HepG2 (cell line): Measurements from ENCODE around the gene SAMD4A. TPM values are rescaled to one million over a fixed set of nuclear protein-coding genes. Genes with fewer than 3 reads are reported as not detected.

Experiments used
- DPF2 ChIP-seq: sonication (generic); formaldehyde crosslinking; IDR thresholded peaks from 2 replicates; pipeline ENCODE4 v1.4.0; 2020; ENCODE audit warnings: mild to moderate bottlenecking, low read depth, missing genetic modification reagents, borderline replicate concordance
- ELF4 ChIP-seq: sonication (generic); formaldehyde crosslinking; IDR thresholded peaks from 2 replicates; pipeline ENCODE4 v1.5.0; 2020; ENCODE audit warnings: missing genetic modification reagents, mild to moderate bottlenecking, moderate library complexity, borderline replicate concordance
- IRX3 ChIP-seq: sonication (generic); formaldehyde crosslinking; IDR thresholded peaks from 2 replicates; pipeline ENCODE4 v1.8.1; 2023; ENCODE audit warnings: mild to moderate bottlenecking, low read depth, missing genetic modification reagents, borderline replicate concordance
- JARID2 ChIP-seq: sonication (generic); formaldehyde crosslinking; IDR thresholded peaks from 2 replicates; pipeline ENCODE4 v1.8.1; 2023; ENCODE audit warnings: missing genetic modification reagents, inconsistent platforms; ENCODE audit not compliant: insufficient replicate concordance
- MAZ ChIP-seq, 2 experiments: sonication (generic) in 1 of 2; formaldehyde crosslinking in 1 of 2; IDR thresholded peaks; 2 replicates each; pipeline versions ENCODE4 v1.5.0 to v1.6.1; 2012 to 2020; ENCODE audit warnings: low read depth in 2 of 2, mild to moderate bottlenecking in 2 of 2, borderline replicate concordance in 1 of 2, improper control_type of control experiment in 1 of 2, low read length in 1 of 2, missing genetic modification reagents in 1 of 2, moderate library complexity in 1 of 2
- NBN ChIP-seq: fragments of 450-650 bp; conservative IDR thresholded peaks from 2 replicates; pipeline ENCODE4 v1.6.1; 2017
- PAX8 ChIP-seq: sonication (generic); formaldehyde crosslinking; IDR thresholded peaks from 2 replicates; pipeline ENCODE4 v1.8.0; 2022; ENCODE audit warnings: mild to moderate bottlenecking, missing genetic modification reagents, borderline replicate concordance
- PPARG ChIP-seq: conservative IDR thresholded peaks from 2 replicates; pipeline ENCODE4 v1.6.1; 2016; ENCODE audit warnings: missing biosample characterization, missing genetic modification reagents
- SUZ12 ChIP-seq: fragments of 150-350 bp; IDR thresholded peaks from 2 replicates; pipeline ENCODE4 v1.6.1; 2014; ENCODE audit warnings: low read depth, low read length
- TCF12 ChIP-seq, 2 experiments: fragments of 450-650 bp in 1 of 2; sonication (generic) in 1 of 2; formaldehyde crosslinking in 1 of 2; IDR thresholded peaks; 2 replicates each; pipeline versions ENCODE4 v1.6.1 to v1.8.0; 2017 to 2022; ENCODE audit warnings: antibody characterized with exemption in 1 of 2, mild to moderate bottlenecking in 1 of 2, missing genetic modification reagents in 1 of 2, moderate library complexity in 1 of 2
- ZNF570 ChIP-seq: sonication (generic); formaldehyde crosslinking; IDR thresholded peaks from 2 replicates; pipeline ENCODE4 v1.4.0; 2020; ENCODE audit warnings: mild to moderate bottlenecking, missing genetic modification reagents, borderline replicate concordance
- ZNF781 ChIP-seq: sonication (generic); formaldehyde crosslinking; IDR thresholded peaks from 2 replicates; pipeline ENCODE4 v1.5.1; 2020; ENCODE audit warnings: borderline replicate concordance, mild to moderate bottlenecking, missing genetic modification reagents; ENCODE audit errors: not compliant biosample characterization
- polyA plus RNA-seq, 8 experiments: library from polyadenylated mRNA; depleted of rRNA in 3 of 8; stranded (reverse) in 7 of 8; unstranded in 1 of 8; fragments of >200 nt; fragmentation: Illumina TruSeq in 4 of 8; extraction: Trizol in 4 of 8; gene quantifications; 2 replicates each; pipeline versions ENCODE4 v1.2.1 to v1.2.3, GENCODE V29; 2011 to 2016; ENCODE audit warnings: low read depth in 4 of 8, missing spikeins in 1 of 8, mixed read lengths in 1 of 8; ENCODE audit not compliant: insufficient read depth in 1 of 8
- total RNA-seq, 5 experiments: library from RNA; depleted of rRNA; stranded (reverse); fragments of >200 nt; fragmentation: Illumina TruSeq; extraction: Trizol; gene quantifications; 2 replicates each; pipeline ENCODE4 v1.2.3, GENCODE V29; 2016; ENCODE audit warnings: low read depth in 1 of 5
- TF ChIP-seq, protein P1 (sequence below), 2 experiments: sonication (generic) in 1 of 2; formaldehyde crosslinking in 1 of 2; IDR thresholded peaks; 2 replicates each; pipeline versions ENCODE4 v1.4.0 to v1.6.1; 2016 to 2020; ENCODE audit warnings: borderline replicate concordance in 1 of 2, low read depth in 1 of 2, mild to moderate bottlenecking in 1 of 2, missing genetic modification reagents in 1 of 2
- TF ChIP-seq, protein P2 (sequence below): sonication (generic); formaldehyde crosslinking; IDR thresholded peaks from 2 replicates; pipeline ENCODE4 v1.4.0; 2020; ENCODE audit warnings: mild to moderate bottlenecking, missing genetic modification reagents
- TF ChIP-seq, protein P3 (sequence below): sonication (generic); formaldehyde crosslinking; IDR thresholded peaks from 2 replicates; pipeline ENCODE4 v1.4.0; 2020; ENCODE audit warnings: missing genetic modification reagents
- TF ChIP-seq, protein P4 (sequence below): sonication (generic); formaldehyde crosslinking; IDR thresholded peaks from 2 replicates; pipeline ENCODE4 v1.5.1; 2020; ENCODE audit warnings: mild to moderate bottlenecking, missing genetic modification reagents, moderate library complexity

Gene SAMD4A
- total and polyA plus RNA-seq, 2 of the 13 experiments (the other 11 are each of a cell fraction or from before 2014, with no cell fraction given), result 11.8 to 13.0 TPM

DNA sequence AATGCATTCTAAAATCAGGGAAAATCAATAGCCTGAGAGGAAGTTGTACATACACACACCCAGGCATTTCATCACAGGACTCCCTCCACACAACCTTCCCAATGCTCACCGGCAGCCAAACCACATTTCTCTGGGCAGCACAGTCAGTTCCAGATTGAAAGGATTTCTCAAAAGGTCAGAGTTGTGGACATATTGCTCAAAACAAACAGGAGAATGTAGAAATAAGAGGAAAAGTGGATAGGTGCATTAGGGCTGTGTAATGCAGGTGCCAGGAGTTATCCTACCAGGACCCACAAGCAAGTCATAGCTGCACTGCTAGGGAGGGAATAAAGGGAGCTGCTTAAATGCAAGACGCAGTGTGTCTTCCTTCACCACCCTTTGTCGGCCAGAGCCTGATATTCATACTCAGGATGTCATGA lies 272.8 kb downstream of the SAMD4A start (continued):
- TF ChIP-seq, protein P1, sequence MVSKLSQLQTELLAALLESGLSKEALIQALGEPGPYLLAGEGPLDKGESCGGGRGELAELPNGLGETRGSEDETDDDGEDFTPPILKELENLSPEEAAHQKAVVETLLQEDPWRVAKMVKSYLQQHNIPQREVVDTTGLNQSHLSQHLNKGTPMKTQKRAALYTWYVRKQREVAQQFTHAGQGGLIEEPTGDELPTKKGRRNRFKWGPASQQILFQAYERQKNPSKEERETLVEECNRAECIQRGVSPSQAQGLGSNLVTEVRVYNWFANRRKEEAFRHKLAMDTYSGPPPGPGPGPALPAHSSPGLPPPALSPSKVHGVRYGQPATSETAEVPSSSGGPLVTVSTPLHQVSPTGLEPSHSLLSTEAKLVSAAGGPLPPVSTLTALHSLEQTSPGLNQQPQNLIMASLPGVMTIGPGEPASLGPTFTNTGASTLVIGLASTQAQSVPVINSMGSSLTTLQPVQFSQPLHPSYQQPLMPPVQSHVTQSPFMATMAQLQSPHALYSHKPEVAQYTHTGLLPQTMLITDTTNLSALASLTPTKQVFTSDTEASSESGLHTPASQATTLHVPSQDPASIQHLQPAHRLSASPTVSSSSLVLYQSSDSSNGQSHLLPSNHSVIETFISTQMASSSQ (IDR thresholded peaks at IDR 0.05; ENCODE audit: low read depth), result peak; percentile 52; the same call in 1 of the 2 replicates
- TF ChIP-seq, protein P1 (CRISPR knock-in tag; IDR thresholded peaks at IDR 0.05; ENCODE audit: borderline replicate concordance), result peak; percentile 53; the same call in 1 of the 2 replicates
- TF ChIP-seq TCF12 (IDR thresholded peaks at IDR 0.05), result no peak
- TF ChIP-seq TCF12 (CRISPR knock-in tag; IDR thresholded peaks at IDR 0.05), result no peak
- TF ChIP-seq SUZ12, result no peak
- TF ChIP-seq ZNF570, result no peak
- TF ChIP-seq PAX8 (CRISPR knock-in tag), result no peak
- TF ChIP-seq, protein P2, sequence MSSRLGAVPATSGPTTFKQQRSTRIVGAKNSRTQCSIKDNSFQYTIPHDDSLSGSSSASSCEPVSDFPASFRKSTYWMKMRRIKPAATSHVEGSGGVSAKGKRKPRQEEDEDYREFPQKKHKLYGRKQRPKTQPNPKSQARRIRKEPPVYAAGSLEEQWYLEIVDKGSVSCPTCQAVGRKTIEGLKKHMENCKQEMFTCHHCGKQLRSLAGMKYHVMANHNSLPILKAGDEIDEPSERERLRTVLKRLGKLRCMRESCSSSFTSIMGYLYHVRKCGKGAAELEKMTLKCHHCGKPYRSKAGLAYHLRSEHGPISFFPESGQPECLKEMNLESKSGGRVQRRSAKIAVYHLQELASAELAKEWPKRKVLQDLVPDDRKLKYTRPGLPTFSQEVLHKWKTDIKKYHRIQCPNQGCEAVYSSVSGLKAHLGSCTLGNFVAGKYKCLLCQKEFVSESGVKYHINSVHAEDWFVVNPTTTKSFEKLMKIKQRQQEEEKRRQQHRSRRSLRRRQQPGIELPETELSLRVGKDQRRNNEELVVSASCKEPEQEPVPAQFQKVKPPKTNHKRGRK (CRISPR knock-in tag), result no peak
- TF ChIP-seq ZNF781 (CRISPR knock-in tag), result no peak
- TF ChIP-seq JARID2 (CRISPR knock-in tag), result no peak
- no peak for TF ChIP-seq IRX3 (CRISPR knock-in tag)
- TF ChIP-seq MAZ (IDR thresholded peaks at IDR 0.05; ENCODE audit: borderline replicate concordance, low read depth, low read length), result no peak
- peak; percentile 18; the same call in 1 of the 2 replicates for TF ChIP-seq MAZ (CRISPR knock-in tag; IDR thresholded peaks at IDR 0.05; ENCODE audit: low read depth)
- no peak for TF ChIP-seq NBN
- TF ChIP-seq, protein P3, sequence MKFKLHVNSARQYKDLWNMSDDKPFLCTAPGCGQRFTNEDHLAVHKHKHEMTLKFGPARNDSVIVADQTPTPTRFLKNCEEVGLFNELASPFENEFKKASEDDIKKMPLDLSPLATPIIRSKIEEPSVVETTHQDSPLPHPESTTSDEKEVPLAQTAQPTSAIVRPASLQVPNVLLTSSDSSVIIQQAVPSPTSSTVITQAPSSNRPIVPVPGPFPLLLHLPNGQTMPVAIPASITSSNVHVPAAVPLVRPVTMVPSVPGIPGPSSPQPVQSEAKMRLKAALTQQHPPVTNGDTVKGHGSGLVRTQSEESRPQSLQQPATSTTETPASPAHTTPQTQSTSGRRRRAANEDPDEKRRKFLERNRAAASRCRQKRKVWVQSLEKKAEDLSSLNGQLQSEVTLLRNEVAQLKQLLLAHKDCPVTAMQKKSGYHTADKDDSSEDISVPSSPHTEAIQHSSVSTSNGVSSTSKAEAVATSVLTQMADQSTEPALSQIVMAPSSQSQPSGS, result peak; percentile 74; the same call in 1 of the 2 replicates
- no peak for TF ChIP-seq ELF4 (CRISPR knock-in tag)
- TF ChIP-seq DPF2 (CRISPR knock-in tag), result peak; percentile 85; the same call in 1 of the 2 replicates
- TF ChIP-seq, protein P4, sequence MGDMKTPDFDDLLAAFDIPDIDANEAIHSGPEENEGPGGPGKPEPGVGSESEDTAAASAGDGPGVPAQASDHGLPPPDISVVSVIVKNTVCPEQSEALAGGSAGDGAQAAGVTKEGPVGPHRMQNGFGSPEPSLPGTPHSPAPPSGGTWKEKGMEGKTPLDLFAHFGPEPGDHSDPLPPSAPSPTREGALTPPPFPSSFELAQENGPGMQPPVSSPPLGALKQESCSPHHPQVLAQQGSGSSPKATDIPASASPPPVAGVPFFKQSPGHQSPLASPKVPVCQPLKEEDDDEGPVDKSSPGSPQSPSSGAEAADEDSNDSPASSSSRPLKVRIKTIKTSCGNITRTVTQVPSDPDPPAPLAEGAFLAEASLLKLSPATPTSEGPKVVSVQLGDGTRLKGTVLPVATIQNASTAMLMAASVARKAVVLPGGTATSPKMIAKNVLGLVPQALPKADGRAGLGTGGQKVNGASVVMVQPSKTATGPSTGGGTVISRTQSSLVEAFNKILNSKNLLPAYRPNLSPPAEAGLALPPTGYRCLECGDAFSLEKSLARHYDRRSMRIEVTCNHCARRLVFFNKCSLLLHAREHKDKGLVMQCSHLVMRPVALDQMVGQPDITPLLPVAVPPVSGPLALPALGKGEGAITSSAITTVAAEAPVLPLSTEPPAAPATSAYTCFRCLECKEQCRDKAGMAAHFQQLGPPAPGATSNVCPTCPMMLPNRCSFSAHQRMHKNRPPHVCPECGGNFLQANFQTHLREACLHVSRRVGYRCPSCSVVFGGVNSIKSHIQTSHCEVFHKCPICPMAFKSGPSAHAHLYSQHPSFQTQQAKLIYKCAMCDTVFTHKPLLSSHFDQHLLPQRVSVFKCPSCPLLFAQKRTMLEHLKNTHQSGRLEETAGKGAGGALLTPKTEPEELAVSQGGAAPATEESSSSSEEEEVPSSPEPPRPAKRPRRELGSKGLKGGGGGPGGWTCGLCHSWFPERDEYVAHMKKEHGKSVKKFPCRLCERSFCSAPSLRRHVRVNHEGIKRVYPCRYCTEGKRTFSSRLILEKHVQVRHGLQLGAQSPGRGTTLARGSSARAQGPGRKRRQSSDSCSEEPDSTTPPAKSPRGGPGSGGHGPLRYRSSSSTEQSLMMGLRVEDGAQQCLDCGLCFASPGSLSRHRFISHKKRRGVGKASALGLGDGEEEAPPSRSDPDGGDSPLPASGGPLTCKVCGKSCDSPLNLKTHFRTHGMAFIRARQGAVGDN (CRISPR knock-in tag), result no peak
- peak; percentile 72; the same call in 1 of the 2 replicates for TF ChIP-seq PPARG (CRISPR knock-in tag)
